HCT116 (cell line): ENCODE measurements around the gene SEL1L3. TPM values are rescaled to one million over a fixed set of nuclear protein-coding genes. Genes with fewer than 3 reads are reported as not detected.

Experiments used
- ATAC-seq: fragments of 200-7000 bp; cut with Tn5 transposase; 2 replicates; pipeline ENCODE4 v1.9.1; 2020; ENCODE audit warnings: mild to moderate bottlenecking, moderate library complexity
- BruUV-seq: library from RNA; stranded (reverse); fragments of 400-500 nt; replicated peaks from 2 replicates; lab custom pipeline; 2021; lab: Mats Ljungman, UMichigan
- CTCF ChIA-PET: fragments of 300-600 bp; sonication (Branson Sonifier 250); formaldehyde crosslinking; loops from one replicate; lab custom pipeline; 2021; ENCODE audit warnings: antibody characterized with exemption; lab: Charles Lee
- POLR2A ChIA-PET: fragments of 300-600, 350-600 bp; sonication (Branson Sonifier 250); formaldehyde crosslinking; loops from one replicate; lab custom pipeline; 2021; ENCODE audit warnings: antibody characterized with exemption; lab: Charles Lee
- RAD21 ChIA-PET, 2 experiments: fragments of 300-600 bp; sonication (Branson Sonifier 250); formaldehyde crosslinking; loops; one replicate each; lab custom pipeline; 2023; ENCODE audit warnings: low total read pairs in 2 of 2; ENCODE audit not compliant: uncharacterized antibody in 2 of 2, unreplicated experiment in 2 of 2, low non-redundant PET in 1 of 2; lab: Charles Lee
- DNase-seq: peaks from one replicate; pipeline ENCODE4 v3.0.0-alpha.2; 2010; ENCODE audit warnings: low read depth, low spot score
- H2AFZ ChIP-seq: fragments of 200-600 bp; shearing (Covaris generic), sonication (generic); 2 replicates; pipeline ENCODE4 v1.6.1; 2017; ENCODE audit warnings: low read depth, mixed run types, mixed read lengths, antibody characterized with exemption, low read length; ENCODE audit not compliant: poor library complexity, severe bottlenecking
- H3K27ac ChIP-seq: 2 replicates; pipeline ENCODE4 v1.5.1; 2012; ENCODE audit warnings: low read depth, low read length
- H3K27me3 ChIP-seq: fragments of 200-600 bp; sonication (generic); 2 replicates; pipeline ENCODE4 v1.6.1; 2016; ENCODE audit warnings: mixed run types, low read length, mixed read lengths; ENCODE audit not compliant: insufficient read depth
- H3K36me3 ChIP-seq, 2 experiments: fragments of 200-500 bp in 1 of 2; fragments of 200-600 bp in 1 of 2; sonication (Bioruptor generic) in 1 of 2; sonication (generic) in 1 of 2; 2 replicates each; pipeline versions ENCODE4 v1.5.1 to v1.6.1; 2014 to 2016; ENCODE audit warnings: low read length in 2 of 2, inconsistent platforms in 1 of 2, mixed read lengths in 1 of 2, mixed run types in 1 of 2; ENCODE audit not compliant: insufficient read depth in 2 of 2, control insufficient read depth in 1 of 2
- H3K4me1 ChIP-seq, 2 experiments: fragments of 200-600 bp in 1 of 2; sonication (generic) in 1 of 2; 2 replicates each; pipeline versions ENCODE4 v1.5.1 to v1.6.1; 2012 to 2017; ENCODE audit warnings: low read length in 2 of 2, inconsistent platforms in 1 of 2, mild to moderate bottlenecking in 1 of 2, mixed read lengths in 1 of 2, mixed run types in 1 of 2, moderate library complexity in 1 of 2; ENCODE audit not compliant: insufficient read depth in 2 of 2, control insufficient read depth in 1 of 2
- H3K4me2 ChIP-seq: fragments of 200-600 bp; sonication (generic); 2 replicates; pipeline ENCODE4 v1.6.1; 2017; ENCODE audit warnings: mixed run types, low read length, mixed read lengths
- H3K4me3 ChIP-seq, 2 experiments: fragments of 200-600 bp in 1 of 2; sonication (generic) in 1 of 2; replicated peaks in 1 of 2; 2 replicates each; pipeline ENCODE4 v1.5.1; 2011 to 2016; ENCODE audit warnings: low read length in 2 of 2, control low read depth in 1 of 2, low read depth in 1 of 2, mild to moderate bottlenecking in 1 of 2, mixed read lengths in 1 of 2, mixed run types in 1 of 2
- H3K79me2 ChIP-seq: fragments of 200-600 bp; sonication (generic); 2 replicates; pipeline ENCODE4 v1.6.1; 2017; ENCODE audit warnings: mild to moderate bottlenecking, mixed run types, low read length, moderate library complexity, mixed read lengths; ENCODE audit not compliant: insufficient read depth
- H3K9ac ChIP-seq: fragments of 200-600 bp; sonication (generic); 2 replicates; pipeline ENCODE4 v1.6.1; 2016; ENCODE audit warnings: low read length, mixed read lengths
- H3K9me2 ChIP-seq: fragments of 200-600 bp; sonication (generic), shearing (Covaris generic); 2 replicates; pipeline ENCODE4 v1.6.1; 2017; ENCODE audit warnings: mixed run types, mild to moderate bottlenecking, moderate library complexity; ENCODE audit not compliant: insufficient read depth
- H3K9me3 ChIP-seq, 2 experiments: fragments of 200-500 bp in 1 of 2; fragments of 200-600 bp in 1 of 2; sonication (Bioruptor generic) in 1 of 2; sonication (generic) in 1 of 2; 2 replicates each; pipeline ENCODE4 v1.6.1; 2014 to 2017; ENCODE audit warnings: low read length in 2 of 2, mixed read lengths in 2 of 2, inconsistent platforms in 1 of 2, low read depth in 1 of 2, mild to moderate bottlenecking in 1 of 2, mixed run types in 1 of 2, moderate library complexity in 1 of 2; ENCODE audit not compliant: control insufficient read depth in 1 of 2, insufficient read depth in 1 of 2
- H4K20me1 ChIP-seq: fragments of 200-600 bp; sonication (generic), shearing (Covaris generic); 2 replicates; pipeline ENCODE4 v1.6.1; 2017; ENCODE audit warnings: mixed run types, mild to moderate bottlenecking, moderate library complexity; ENCODE audit not compliant: insufficient read depth
- CBX3 ChIP-seq: IDR thresholded peaks from 2 replicates; pipeline ENCODE4 v1.6.1; 2012; ENCODE audit warnings: low read depth
- CEBPB ChIP-seq: IDR thresholded peaks from 2 replicates; pipeline ENCODE4 v1.6.1; 2012; ENCODE audit warnings: low read depth
- EGR1 ChIP-seq: IDR thresholded peaks from 2 replicates; pipeline ENCODE4 v1.6.1; 2012; ENCODE audit warnings: low read depth
- ELF1 ChIP-seq: IDR thresholded peaks from 2 replicates; pipeline ENCODE4 v1.6.1; 2012; ENCODE audit warnings: low read depth, borderline replicate concordance
- EZH2 ChIP-seq: fragments of 200-600 bp; sonication (generic); IDR thresholded peaks from 2 replicates; pipeline ENCODE4 v1.6.1; 2017; ENCODE audit warnings: antibody characterized with exemption, mixed run types
- EZH2phosphoT487 ChIP-seq: fragments of 200-600 bp; IDR thresholded peaks from 2 replicates; pipeline ENCODE4 v1.6.1; 2018; ENCODE audit warnings: antibody characterized with exemption, borderline replicate concordance
- FOSL1 ChIP-seq: IDR thresholded peaks from 2 replicates; pipeline ENCODE4 v1.6.1; 2012; ENCODE audit warnings: low read depth
- JUND ChIP-seq: IDR thresholded peaks from 2 replicates; pipeline ENCODE4 v1.6.1; 2012
- POLR2A ChIP-seq: IDR thresholded peaks from 2 replicates; pipeline ENCODE4 v1.7.0; 2011; ENCODE audit warnings: borderline replicate concordance; ENCODE audit not compliant: insufficient read depth, insufficient read length; ENCODE audit errors: extremely low read depth
- RAD21 ChIP-seq: IDR thresholded peaks from 2 replicates; pipeline ENCODE4 v1.6.1; 2012; ENCODE audit warnings: low read depth, mild to moderate bottlenecking
- SIN3A ChIP-seq: IDR thresholded peaks from 2 replicates; pipeline ENCODE4 v1.6.1; 2012; ENCODE audit warnings: low read depth
- SRF ChIP-seq: IDR thresholded peaks from 2 replicates; pipeline ENCODE4 v1.6.1; 2012; ENCODE audit warnings: low read depth
- TCF7L2 ChIP-seq: IDR thresholded peaks from 2 replicates; pipeline ENCODE4 v1.7.0; 2011; ENCODE audit warnings: borderline replicate concordance, inconsistent platforms; ENCODE audit not compliant: insufficient read depth, insufficient read length; ENCODE audit errors: extremely low read depth
- YY1 ChIP-seq: IDR thresholded peaks from 2 replicates; pipeline ENCODE4 v1.6.1; 2011; ENCODE audit warnings: low read length, low read depth, moderate library complexity, mild to moderate bottlenecking; ENCODE audit not compliant: insufficient replicate concordance; ENCODE audit errors: extremely low read depth
- ZFX ChIP-seq: fragments of 450-650 bp; IDR thresholded peaks from 2 replicates; pipeline ENCODE4 v1.6.1; 2017
- intact Hi-C: fragments of 100-400 bp; cut with micrococcal nuclease; formaldehyde crosslinking; loops from 2 replicates; pipeline ENCODE4 v1.10.0; 2022
- total RNA-seq: library from RNA; stranded (reverse); gene quantifications from one replicate; pipeline ENCODE4 v1.2.1, GENCODE V29; 2021; ENCODE audit not compliant: unreplicated experiment
- TF ChIP-seq, protein P1 (sequence below): IDR thresholded peaks from 2 replicates; pipeline ENCODE4 v1.6.1; 2012; ENCODE audit warnings: low read depth
- TF ChIP-seq, protein P2 (sequence below), 3 experiments: fragments of 200-600 bp in 1 of 3; sonication (generic) in 1 of 3; IDR thresholded peaks in 2 of 3; conservative IDR thresholded peaks in 1 of 3; 2 replicates each; pipeline ENCODE4 v1.5.1; 2012 to 2017; ENCODE audit warnings: low read depth in 2 of 3, low read length in 2 of 3, antibody characterized with exemption in 1 of 3, borderline replicate concordance in 1 of 3, control low read depth in 1 of 3, mild to moderate bottlenecking in 1 of 3, mixed read lengths in 1 of 3, mixed run types in 1 of 3, moderate library complexity in 1 of 3; ENCODE audit not compliant: insufficient read depth in 1 of 3
- TF ChIP-seq, protein P3 (sequence below): IDR thresholded peaks from 2 replicates; pipeline ENCODE4 v1.6.1; 2012
- TF ChIP-seq, protein P4 (sequence below): IDR thresholded peaks from 2 replicates; pipeline ENCODE4 v1.6.1; 2011; ENCODE audit warnings: mild to moderate bottlenecking, low read length, moderate library complexity; ENCODE audit not compliant: insufficient replicate concordance; ENCODE audit errors: extremely low read depth

SEL1L3 gene
- total RNA-seq, 1 experiment from 2014 or later = 45.0 TPM

DNA sequence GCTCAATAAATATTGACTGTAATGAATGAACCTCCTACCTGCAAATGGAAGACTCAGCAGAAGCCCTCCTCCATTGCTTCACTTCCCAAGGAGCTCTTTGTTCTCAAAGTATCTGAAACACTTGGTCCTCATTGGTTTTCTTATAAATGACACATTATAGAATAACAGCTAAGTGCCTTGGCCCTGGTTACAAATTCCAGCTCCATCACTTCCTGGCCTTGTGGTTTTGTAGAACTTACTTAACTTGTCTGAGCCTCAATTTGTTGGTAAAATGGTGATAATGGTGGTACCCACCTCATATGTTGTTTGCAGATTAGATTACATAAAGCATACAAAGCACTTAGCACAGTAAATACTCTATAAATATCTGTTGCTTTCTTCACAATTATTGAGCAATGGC is 26.0 kb upstream of the SEL1L3 start:
- H4K20me1 ChIP-seq = no peaks in the 10 kb centered on the region
- no peaks in the 10 kb centered on the region for H3K9me2 ChIP-seq
- CTCF ChIA-PET = no interaction called here
- no peak overlapping the region for H3K27ac ChIP-seq
- H3K79me2 ChIP-seq = no peaks in the 10 kb centered on the region
- no peaks in the 10 kb centered on the region for H3K27me3 ChIP-seq
- RAD21 ChIA-PET = no interaction called here
- DNase-seq (no peak), ATAC-seq (no peak)
- H3K9me3 ChIP-seq = no peaks in the 10 kb centered on the region
- POLR2A ChIA-PET = no interaction called here
- TF ChIP-seq ZFX = no peak
- no peak for TF ChIP-seq EZH2phosphoT487
- no peak for TF ChIP-seq EZH2
- no peak for TF ChIP-seq TCF7L2
- TF ChIP-seq, protein P1, sequence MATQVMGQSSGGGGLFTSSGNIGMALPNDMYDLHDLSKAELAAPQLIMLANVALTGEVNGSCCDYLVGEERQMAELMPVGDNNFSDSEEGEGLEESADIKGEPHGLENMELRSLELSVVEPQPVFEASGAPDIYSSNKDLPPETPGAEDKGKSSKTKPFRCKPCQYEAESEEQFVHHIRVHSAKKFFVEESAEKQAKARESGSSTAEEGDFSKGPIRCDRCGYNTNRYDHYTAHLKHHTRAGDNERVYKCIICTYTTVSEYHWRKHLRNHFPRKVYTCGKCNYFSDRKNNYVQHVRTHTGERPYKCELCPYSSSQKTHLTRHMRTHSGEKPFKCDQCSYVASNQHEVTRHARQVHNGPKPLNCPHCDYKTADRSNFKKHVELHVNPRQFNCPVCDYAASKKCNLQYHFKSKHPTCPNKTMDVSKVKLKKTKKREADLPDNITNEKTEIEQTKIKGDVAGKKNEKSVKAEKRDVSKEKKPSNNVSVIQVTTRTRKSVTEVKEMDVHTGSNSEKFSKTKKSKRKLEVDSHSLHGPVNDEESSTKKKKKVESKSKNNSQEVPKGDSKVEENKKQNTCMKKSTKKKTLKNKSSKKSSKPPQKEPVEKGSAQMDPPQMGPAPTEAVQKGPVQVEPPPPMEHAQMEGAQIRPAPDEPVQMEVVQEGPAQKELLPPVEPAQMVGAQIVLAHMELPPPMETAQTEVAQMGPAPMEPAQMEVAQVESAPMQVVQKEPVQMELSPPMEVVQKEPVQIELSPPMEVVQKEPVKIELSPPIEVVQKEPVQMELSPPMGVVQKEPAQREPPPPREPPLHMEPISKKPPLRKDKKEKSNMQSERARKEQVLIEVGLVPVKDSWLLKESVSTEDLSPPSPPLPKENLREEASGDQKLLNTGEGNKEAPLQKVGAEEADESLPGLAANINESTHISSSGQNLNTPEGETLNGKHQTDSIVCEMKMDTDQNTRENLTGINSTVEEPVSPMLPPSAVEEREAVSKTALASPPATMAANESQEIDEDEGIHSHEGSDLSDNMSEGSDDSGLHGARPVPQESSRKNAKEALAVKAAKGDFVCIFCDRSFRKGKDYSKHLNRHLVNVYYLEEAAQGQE = no peak
- TF ChIP-seq FOSL1 = no peak
- no peak for TF ChIP-seq CEBPB
- TF ChIP-seq ELF1 = no peak
- TF ChIP-seq, protein P2, sequence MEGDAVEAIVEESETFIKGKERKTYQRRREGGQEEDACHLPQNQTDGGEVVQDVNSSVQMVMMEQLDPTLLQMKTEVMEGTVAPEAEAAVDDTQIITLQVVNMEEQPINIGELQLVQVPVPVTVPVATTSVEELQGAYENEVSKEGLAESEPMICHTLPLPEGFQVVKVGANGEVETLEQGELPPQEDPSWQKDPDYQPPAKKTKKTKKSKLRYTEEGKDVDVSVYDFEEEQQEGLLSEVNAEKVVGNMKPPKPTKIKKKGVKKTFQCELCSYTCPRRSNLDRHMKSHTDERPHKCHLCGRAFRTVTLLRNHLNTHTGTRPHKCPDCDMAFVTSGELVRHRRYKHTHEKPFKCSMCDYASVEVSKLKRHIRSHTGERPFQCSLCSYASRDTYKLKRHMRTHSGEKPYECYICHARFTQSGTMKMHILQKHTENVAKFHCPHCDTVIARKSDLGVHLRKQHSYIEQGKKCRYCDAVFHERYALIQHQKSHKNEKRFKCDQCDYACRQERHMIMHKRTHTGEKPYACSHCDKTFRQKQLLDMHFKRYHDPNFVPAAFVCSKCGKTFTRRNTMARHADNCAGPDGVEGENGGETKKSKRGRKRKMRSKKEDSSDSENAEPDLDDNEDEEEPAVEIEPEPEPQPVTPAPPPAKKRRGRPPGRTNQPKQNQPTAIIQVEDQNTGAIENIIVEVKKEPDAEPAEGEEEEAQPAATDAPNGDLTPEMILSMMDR (IDR thresholded peaks at IDR 0.05 in 2 of 3, conservative IDR thresholded peaks at IDR 0.05 in 1 of 3; ENCODE audit: borderline replicate concordance in 1 of 3, insufficient read depth in 1 of 3, low read depth in 2 of 3, low read length in 2 of 3) = no peak
- no peak for TF ChIP-seq YY1
- no peak for TF ChIP-seq JUND
- TF ChIP-seq, protein P3, sequence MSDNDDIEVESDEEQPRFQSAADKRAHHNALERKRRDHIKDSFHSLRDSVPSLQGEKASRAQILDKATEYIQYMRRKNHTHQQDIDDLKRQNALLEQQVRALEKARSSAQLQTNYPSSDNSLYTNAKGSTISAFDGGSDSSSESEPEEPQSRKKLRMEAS = no peak
- TF ChIP-seq CBX3 = no peak
- no peak for TF ChIP-seq SRF
- no peak for TF ChIP-seq POLR2A
- no peak for TF ChIP-seq RAD21
- TF ChIP-seq, protein P4, sequence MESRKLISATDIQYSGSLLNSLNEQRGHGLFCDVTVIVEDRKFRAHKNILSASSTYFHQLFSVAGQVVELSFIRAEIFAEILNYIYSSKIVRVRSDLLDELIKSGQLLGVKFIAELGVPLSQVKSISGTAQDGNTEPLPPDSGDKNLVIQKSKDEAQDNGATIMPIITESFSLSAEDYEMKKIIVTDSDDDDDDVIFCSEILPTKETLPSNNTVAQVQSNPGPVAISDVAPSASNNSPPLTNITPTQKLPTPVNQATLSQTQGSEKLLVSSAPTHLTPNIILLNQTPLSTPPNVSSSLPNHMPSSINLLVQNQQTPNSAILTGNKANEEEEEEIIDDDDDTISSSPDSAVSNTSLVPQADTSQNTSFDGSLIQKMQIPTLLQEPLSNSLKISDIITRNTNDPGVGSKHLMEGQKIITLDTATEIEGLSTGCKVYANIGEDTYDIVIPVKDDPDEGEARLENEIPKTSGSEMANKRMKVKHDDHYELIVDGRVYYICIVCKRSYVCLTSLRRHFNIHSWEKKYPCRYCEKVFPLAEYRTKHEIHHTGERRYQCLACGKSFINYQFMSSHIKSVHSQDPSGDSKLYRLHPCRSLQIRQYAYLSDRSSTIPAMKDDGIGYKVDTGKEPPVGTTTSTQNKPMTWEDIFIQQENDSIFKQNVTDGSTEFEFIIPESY = no peak
- no peak for TF ChIP-seq EGR1
- TF ChIP-seq SIN3A = no peak
- no peak overlapping the region for H2AFZ ChIP-seq
- BruUV-seq = no TSS peak
- H3K4me3 ChIP-seq = no peak overlapping the region
- H3K9ac ChIP-seq = no peak overlapping the region
- H3K4me1 ChIP-seq = no peaks in the 10 kb centered on the region
- intact Hi-C loops = no loop called here
- no peaks in the 10 kb centered on the region for H3K36me3 ChIP-seq
- no peak overlapping the region for H3K4me2 ChIP-seq
